Hindlimb muscle (tissue), 1 donor: ENCODE measurements around the gene IPO4. TPM values are rescaled to one million over a fixed set of nuclear protein-coding genes. Genes with fewer than 3 reads are reported as not detected.
A peak's percentile ranks its signal among the peaks of the same experiment; 100 is the strongest.

Experiments used
- DNase-seq: peaks from one replicate; pipeline ENCODE4 v3.0.0-alpha.2; 2013
- polyA plus RNA-seq: library from polyadenylated mRNA; unstranded; fragments of 120-200 nt; gene quantifications from one replicate; pipeline ENCODE4 v1.2.1, GENCODE V29; 2013; ENCODE audit not compliant: insufficient read length

IPO4 gene
- polyA plus RNA-seq, 1 donor, result 33.5 TPM

DNA sequence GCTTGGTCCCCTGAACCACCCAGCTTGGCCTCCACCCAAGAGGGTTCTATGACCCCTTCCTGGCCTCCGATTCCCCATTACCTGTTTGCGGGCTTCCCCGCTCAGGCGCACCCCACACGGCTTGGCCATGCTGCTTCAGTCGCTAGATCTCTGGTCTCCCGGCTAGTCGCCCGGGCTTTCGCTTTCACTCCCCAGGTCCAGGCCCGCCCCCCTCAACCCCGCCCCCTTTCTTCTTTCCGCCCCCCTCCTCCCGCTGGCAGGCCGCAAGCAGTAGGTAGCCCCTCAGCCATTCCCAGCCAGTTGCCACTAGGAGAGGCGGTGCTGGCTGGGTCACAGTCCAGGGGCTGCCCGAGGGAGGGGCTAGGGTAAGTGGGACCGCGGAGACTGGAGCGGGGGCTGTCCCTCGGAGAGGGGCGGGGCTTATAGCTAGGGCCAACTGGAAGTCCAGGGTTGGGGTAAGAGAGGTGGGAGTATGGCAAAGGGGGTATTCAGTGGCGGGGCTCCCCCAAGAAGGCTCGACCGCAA is 42.1 kb downstream of the IPO4 start, which contains the start of gene PSME2:
Gene PSME2, minus strand, starts transcription at position 158 of the 525 bp plus-strand sequence. Its CDS starts 29 bp downstream, at position 129.
- peak; percentile 92 for DNase-seq

GRCh38 chr14:24145690-24146452 is 42.7 kb downstream of the IPO4 start:
- DNase-seq, result no peak

GRCh38 chr14:24145219-24145618 is 43.4 kb downstream of the IPO4 start:
- no peak for DNase-seq

DNA sequence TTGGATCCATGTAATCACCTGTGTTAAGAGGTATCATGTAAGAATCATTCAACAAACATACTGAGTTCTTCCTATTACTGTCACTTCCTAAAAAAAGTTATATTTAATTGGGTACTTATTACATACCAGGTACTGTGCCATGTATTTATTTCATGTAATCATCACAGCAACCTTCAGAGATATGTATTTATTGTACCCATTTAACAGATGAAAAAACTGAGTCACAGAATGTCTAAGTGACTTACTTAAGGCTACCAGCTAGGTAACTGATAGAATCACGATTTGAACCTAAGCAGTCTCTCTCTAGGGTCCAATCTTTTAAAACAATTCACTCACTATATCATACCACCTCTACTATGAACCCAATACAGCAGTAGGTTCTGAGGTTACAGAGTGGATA is 44.2 kb downstream of the IPO4 start:
- DNase-seq, result no peak

GRCh38 chr14:24143511-24143910 is 45.1 kb downstream of the IPO4 start:
- no peak for DNase-seq

DNA sequence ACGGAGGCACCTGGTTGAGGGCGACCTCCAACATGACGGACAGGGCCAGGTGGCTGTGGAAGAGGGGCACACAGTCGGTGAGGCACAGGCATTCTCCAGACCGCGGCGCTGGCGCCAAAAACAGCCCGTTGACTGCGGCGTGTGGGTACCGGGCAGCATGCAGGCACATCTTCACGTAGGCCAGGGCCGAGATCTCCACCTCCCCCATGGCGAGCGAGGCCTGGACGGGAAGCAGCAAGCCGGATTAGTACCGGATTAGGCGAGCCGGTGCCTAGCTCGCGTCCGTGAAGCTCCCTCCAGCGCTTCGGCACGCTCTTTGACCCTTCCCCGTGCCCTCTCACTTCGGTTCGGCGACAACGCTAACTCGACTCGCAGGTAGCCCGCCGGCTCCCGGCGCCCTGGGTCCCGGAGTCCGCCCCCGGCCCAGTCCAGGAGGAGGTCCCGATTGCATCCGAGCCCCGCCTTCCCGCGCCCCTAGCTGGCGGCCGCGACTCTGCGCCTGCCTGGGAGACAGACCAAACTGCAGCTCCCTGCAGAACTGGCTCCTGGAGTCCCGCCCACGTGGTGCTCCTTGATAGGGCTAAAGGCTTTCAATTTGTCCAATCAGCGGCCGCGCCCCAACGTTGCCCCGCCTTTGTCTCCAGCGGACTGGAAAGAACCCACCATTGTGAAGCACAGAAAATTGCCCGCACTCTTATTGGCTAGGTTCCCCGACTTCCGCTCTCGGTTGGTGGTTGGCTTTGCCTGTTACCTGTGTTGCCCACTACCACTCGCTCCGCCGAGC is 47.3 kb downstream of the IPO4 start, which contains the start of gene EMC9:
Gene EMC9, minus strand, starts transcription at position 495 of the 784 bp plus-strand sequence. Its CDS starts 287 bp downstream, at position 208.
- DNase-seq, result peak; percentile 99

- no peak for DNase-seq
These were observed 49.2 kb downstream of the IPO4 start for GRCh38 chr14:24139272-24139934.

GRCh38 chr14:24138396-24139271 is 50.0 kb downstream of the IPO4 start:
- DNase-seq, result no peak

DNA sequence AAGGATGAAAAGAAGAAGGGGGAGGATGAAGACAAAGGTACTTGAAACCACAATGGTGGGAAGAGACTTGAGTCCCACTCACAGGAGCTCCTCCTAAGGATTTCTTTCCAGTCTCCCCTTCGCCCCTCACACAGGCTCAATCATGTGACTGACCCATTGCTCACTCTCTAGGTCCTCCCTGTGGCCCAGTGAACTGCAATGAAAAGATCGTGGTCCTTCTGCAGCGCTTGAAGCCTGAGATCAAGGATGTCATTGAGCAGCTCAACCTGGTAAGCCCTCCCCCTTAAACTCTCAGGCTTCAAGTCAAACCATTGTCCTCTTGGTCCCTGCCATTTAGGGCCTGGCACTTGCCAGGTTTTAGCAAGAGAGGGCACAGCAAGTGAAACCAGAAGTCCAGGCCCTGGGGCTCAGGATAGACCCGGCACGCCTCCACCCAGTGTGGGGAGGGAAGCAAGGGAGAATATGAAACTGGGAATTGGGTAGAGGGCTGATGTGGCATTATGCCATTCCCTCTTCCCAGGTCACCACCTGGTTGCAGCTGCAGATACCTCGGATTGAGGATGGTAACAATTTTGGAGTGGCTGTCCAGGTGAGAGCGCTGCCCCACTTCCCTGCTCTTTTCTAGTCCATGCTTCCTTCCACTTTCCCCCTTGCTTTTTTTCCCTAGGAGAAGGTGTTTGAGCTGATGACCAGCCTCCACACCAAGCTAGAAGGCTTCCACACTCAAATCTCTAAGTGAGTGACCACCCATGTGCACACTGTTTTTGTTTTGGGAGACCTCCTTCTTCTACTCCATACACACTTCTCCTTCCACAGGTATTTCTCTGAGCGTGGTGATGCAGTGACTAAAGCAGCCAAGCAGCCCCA is 50.9 kb downstream of the IPO4 start:
- DNase-seq, result no peak

DNA sequence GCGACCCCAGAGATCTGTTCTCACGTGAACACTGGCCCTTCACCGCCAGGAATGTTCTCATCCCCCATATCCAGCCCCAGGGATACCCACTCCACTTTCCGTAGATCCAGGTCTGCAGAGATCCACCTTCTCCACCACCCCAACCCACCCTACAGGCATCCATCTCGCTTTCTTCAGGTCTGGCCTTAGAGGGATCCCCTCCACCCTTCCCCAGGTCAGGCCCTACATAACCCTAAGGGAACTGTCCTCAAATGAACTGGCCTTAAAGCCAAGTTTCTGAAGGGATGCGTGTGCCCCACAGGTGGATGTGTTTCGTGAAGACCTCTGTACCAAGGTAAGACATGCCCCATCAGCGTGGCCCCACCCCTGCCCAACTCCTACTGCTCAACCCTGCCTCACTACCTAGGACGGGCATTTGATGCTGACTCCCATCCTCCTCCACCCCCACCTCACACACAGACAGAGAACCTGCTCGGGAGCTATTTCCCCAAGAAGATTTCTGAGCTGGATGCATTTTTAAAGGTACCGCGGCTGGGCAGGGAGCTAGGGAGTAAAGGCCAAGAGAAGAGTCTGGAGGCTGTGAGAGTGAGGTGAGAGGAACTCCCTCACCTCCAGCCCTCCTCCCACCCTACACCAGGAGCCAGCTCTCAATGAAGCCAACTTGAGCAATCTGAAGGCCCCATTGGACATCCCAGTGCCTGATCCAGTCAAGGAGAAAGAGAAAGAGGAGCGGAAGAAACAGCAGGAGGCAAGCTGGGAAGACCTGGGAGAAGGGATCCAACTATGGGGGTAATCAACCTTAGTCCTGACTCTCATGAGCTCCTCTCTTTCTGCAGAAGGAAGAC is 51.7 kb downstream of the IPO4 start:
- DNase-seq, result no peak

- DNase-seq, result peak; percentile 90
These were observed 52.6 kb downstream of the IPO4 start, which contains the start of gene PSME1 for GRCh38 chr14:24135834-24136683. PSME1 (plus strand) TSS chr14:24136194; CDS start chr14:24136263, 69 bp downstream.

DNA sequence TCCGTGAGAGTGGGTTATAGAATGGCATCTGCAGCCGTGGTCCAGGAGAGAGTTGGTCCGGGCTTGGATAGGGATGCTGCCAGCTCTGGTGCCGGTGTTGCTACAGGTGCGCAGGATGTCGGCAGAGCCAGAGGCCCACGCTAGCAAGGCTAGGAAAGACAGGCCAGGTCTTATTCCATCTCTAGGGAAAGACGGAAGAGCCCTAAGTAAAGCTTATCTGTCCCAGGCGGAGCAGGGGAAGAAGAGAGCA is 53.1 kb downstream of the IPO4 start:
- DNase-seq, result no peak

DNA sequence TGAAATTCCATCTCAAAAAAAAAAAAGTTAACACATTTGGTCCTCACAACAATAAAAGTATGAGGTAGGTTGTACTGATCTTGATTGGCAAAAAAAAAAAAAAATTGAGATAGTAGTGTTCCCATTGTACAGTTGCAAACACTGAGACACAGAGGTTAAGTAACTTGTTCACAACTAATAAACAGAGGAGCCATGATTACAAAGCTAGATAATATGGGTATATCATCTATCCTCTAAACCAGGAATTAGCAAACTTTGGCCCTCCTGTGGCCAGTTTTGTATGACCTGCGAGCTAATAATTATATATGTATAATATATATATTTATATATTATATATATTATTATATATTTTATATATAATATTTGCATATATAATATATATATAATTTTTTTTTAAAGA is 54.9 kb downstream of the IPO4 start:
- no peak for DNase-seq

DNA sequence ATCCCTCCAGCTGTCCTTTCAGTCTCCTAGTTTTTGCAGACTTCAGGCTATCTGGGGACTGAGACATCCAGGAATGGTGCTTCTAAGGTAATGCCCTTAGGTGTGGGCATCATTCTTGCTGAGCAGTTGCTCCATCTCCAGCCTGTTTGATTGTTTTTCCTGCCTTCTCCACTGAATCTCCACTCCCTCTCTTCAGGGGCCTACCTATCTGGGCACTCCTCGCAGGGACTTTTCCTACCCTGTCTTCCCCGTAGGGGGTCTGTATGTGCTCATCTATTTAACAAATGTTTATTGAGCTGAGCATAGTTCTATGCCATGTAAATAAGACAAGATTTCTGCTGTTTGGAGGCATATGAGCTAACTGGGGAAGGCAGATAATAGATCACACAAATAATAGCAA is 55.6 kb downstream of the IPO4 start:
- DNase-seq, result no peak

DNA sequence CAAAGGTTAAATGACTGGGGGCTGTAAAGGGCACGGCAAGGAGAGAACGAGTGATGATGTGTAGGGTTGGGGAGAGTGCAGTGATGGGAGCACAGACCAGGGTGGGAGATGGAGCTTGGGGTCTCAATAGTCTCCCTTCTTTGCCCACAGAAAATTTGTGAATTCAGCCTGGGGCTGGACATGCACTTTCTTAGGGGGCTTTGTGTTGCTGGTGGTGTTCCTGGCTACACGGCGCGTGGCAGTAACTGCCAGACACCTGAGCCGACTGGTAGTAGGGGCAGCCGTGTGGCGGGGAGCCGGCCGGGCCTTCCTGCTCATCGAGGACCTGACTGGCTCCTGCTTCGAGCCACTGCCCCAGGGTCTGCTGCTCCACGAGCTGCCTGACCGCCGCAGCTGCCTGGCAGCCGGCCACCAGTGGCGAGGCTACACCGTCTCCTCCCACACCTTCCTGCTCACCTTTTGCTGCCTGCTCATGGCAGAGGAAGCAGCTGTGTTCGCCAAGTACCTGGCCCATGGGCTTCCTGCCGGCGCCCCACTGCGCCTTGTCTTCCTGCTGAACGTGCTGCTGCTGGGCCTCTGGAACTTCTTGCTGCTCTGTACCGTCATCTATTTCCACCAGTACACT is 56.4 kb downstream of the IPO4 start:
- DNase-seq, result no peak

GRCh38 chr14:24131549-24131966 is 57.1 kb downstream of the IPO4 start:
- DNase-seq, result no peak

- DNase-seq, result peak; percentile 52
These were observed 57.7 kb downstream of the IPO4 start for GRCh38 chr14:24130717-24131548.

DNA sequence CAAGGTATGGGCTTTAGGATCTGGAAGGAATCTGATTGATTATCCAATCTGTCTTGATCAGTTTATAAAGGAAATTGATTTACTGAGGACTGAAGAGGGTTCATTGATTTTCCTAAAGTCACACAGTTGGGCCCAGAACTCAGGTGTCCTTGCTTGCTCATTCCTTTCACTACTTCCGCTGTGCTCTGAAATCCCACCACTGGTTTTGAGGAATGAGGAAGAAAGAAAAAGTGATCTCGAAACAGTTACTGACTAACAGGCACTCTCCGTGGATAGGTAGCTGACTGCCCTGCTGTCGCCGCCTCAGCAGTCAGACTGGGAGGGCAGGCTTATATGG is 58.3 kb downstream of the IPO4 start, which contains the start of gene FITM1:
Gene FITM1, plus strand, starts transcription at position 280 of the 337 bp plus-strand sequence. CDS start 905 bp downstream, outside the sequence.
- DNase-seq, result no peak
